OCI-M1 (cell line): ENCODE data around the gene TBX2.

ENCODE experiments used
- DNase-seq: peaks from one replicate; lab custom pipeline; 2025; lab: John Stamatoyannopoulos, UW

Gene TBX2

DNA sequence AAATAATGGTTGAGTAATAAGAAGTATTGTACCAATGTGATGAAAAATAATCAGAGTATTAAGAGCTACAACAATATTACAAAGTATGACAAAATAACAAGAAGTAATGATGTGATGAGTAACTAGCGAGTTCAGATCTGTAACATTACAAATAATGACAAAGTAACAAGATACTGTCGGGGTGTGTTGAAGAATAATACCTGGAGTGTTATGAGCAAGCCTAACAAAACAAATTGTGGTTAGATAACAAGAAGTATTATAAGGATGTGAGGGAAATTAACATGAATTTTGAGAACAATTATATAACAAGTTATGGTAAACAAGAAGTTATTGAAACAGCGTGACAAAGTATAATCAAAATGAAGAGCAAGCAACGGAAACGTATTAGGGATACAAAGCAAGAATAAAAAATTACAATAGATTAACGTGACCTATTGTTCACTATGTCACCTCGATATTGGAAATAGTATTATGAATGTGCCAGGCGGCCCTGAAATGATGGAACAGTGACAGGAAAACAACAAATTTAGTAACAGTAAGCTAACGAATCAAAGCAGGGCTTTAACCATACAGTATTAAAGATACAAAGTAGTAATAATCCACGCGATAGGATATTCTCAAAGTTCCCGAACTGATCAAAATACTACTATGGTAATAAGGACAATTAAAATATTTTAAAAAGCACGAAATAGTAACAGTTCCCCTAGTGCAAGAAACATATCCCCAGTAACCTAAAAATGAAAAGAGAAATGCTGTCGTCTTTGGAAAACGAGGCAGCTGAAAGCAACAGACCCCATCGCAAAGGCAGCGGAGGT is 54.1 kb downstream of the TBX2 start:
- DNase-seq = no peak

GRCh38 chr17:61454381-61455323 is 55.0 kb downstream of the TBX2 start:
- no peak for DNase-seq

DNA sequence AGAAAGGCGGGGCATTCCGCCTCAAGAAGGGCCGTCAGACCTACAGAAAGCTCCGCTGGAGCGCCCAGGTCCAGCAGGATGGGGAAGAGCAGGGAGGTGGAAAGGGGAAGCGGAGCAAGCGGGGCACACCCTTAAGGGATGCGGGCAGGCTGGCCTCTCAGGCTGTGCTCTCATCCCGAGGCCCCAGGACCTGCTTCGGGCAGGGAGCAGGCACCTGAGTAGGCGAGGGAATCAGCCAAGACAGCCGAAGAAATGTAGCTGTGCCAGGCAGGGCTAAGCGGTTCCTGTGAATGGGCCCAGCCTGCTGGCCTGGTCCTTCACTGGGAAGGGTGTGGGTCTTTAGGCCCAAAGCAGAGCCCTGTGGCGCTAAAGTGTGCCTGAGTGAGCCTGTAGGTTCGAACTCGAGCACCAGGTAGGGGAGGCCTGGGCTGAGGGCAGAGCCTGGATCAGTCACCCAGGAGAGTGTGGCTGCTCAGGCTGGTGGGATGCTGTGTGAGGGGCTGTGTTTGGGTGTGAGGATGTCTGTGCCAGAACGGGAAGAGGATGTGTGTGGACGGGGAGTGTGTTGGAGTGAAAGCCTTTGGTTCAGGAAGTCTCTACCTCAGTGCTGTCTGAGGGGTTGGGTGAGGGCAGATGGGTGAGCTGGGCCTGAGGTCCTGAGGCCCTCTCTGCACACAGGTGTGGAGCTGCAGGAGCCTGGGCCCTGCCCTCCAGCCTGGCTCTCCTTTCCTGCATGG is 55.8 kb downstream of the TBX2 start:
- no peak for DNase-seq

DNA sequence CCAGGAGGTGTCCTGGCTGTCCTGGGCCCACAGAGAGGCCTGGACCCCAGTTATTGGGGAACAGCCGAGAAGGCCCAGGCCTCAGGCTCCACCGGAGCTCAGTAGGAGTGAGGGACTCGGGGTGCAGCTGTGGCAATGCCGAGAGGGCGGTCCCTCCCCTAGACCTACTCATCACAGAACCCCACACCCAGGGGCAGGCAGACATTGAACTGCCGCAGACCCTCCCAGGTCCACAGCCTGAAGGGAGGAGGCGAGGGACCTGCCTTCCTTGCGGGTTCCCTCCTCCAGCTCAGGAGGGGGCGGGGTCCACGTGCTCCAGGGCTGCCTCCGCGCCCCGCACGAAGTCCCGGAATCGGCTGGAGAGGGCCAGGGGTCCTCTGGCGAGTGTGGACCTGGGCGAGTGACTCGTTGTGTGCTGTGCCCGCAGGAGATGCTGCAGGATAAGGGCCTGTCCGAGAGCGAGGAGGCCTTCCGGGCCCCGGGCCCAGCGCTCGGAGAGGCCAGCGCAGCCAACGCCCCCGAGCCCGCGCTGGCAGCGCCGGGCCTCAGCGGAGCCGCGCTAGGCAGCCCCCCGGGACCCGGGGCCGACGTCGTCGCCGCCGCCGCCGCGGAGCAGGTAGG is 56.5 kb downstream of the TBX2 start:
- no peak for DNase-seq

DNA sequence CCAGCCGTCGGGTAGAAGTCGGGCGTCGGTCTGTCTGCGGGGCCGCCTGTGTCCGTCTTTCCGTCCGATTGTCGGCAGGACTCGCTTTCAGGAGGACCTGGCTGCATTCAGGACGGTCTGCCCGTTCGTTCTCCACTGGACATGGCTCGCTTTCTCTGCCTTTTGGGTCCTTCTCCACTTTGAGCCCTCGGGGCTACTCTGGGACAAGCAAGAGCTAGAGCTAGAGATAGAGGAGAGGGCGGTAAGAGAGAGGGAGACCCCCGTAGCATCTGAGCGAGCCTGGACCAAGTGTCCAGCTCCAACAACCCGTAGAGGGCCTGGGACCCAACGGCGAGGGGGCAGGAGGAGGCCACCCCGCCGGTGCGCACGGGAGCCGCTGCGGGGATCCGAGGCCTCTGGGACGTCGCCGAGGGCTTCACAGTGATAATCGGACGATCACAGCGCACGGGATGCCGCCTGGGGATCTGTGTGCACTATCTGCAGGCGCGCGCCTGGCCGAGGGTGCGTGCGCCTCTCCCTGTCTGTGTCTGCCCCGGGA is 57.1 kb downstream of the TBX2 start:
- no peak for DNase-seq

- DNase-seq = no peak
Measured at GRCh38 chr17:61457226-61457983, 57.8 kb downstream of the TBX2 start.

DNA sequence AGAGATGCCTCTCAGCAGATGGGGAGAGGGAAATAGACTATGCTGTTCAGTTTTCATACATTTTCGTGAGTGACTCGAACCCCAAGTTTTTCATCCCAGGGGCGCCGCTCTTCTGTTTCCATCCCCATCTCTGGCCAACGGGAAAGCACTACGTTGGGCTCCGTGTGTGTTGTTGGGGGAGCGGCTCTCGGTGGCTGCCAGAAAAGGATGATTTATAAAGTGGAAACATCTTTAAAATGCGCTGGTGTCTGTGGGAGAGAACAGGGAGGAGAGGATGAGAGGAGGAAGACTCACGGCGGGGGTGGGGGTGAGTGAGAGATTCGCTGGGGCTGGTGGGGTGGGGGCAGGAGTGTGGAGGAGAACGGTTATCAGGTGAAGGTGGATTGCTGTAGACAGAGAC is 58.4 kb downstream of the TBX2 start:
- no peak for DNase-seq

DNA sequence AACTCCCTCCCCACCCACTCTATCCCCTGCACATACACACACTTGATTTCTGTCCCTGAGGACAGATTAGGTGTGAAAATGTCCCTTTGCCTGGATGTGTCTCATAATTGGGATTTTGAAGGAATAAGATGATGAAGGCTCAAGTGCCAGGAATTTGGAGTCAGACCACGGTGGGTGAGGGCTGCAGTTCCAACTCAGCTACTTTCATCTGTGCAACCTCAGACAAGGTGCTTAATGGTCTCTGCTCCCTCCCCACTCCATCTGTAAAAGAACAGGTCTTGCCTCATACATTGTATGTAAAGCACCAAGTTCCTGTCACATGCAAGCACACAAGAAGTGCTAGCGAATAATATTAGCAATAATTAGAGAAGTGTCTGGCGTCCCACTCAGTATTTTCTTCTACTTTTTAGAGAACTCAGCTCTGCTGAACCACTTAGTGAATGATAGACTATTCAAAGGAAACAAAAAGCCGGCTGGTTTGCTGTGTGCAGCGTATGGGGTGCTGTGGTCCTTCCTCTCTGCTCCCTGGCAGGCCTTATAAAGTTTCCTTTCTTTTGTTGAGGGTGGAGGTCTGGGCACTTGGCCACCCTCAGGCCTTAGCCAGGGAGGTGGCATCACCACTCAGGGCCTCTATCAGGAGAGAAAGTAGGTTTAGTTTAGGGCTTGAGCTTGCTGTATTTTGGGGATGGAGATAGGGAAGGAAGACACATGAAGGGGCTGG is 58.9 kb downstream of the TBX2 start:
- DNase-seq = no peak
